ENCODE measurements around the gene TST.

TST gene

DNA sequence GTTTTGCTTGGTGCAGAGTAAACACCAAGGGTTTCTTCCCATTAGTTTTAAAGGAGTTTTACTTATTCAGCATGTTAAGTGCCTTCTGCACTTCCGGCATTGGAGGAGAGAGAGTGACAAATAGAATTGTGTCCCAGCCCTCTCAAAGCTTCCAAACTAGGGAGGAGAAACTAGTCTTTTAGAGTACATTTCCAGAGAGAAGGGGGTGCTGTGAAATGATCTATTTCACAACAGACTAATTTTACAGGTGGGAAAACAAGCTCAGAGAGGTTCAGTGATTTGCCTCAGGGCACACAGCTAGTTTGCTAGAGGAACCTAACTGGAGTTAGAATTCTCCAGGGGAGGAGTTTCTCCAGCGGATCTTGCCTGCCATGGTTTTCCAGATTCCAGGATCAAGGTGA lies 12.9 kb upstream of the TST start:
- no peak for DNase-seq (ENCODE audit: low spot score)

DNA sequence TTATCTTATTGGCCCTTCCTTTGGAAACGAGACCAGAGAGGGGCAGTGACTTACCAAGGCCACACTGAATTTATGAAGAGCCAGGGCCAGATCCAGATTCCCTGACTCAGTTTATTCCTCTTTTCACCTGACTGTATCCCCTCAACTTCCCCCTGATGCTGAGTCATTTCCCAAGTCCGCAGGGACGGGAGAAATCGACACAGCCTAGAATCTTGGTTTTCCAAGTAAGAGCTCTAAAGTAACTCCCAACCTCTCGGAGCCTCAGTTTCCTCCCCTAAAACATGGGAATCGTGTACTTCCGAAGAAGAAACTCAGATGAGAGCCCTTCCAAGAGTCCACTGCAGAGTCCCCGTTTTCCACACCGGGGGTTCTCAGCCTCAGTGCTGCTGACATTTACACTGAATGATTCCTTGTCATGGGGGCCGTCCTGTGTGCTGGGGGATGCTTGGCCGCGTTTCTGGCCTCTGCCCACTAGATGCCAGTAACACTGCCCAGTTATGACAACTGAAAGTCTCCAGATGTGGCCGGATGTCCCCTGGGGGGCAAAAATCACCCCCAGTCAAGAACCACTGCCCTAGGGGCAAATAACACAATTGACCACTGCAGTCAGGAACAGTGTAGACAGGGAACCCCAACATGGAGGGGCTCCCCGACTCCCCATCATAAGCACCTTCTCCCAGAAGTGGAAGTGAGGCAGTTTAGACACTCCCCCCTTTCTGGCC lies 11.5 kb upstream of the TST start:
- no peak for DNase-seq (ENCODE audit: low spot score)

DNA sequence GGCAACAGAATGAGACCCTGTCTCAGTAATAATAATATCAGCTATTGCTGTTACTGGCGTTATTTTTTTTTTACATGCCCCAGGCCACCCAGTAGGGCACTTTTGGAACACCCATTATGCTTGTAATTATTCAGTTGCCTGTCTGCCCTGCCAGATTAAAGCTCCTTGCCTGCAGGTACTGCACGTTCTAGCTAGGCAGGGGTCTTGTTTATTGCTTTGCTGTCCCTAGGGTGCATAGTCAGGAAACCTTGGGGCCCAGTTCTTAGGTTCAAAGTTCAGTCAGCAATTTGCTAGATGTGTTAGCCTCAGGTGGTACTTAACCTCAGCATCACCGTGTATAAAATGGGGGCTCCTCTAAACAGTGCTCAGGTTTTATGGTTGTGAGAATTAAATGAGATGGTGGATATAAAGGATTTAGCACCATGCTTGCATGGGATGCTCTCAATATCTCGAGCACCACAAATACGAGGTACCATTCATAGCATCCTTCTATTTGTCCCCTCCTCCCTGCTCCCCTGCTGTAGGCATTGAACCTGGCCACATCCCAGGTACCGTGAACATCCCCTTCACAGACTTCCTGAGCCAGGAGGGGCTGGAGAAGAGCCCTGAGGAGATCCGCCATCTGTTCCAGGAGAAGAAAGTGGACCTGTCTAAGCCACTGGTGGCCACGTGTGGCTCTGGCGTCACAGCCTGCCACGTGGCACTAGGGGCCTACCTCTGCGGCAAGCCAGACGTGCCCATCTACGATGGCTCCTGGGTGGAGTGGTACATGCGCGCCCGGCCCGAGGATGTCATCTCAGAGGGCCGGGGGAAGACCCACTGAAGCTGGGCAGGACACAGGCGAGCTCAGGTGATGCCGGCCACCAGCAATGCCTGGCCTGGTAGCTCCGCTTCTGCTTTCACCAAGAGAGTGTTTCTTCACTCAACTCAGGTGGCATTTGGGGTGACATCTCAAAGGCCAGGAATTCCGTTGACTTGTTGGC lies 9.7 kb upstream of the TST start:
- no peak for DNase-seq (ENCODE audit: low spot score)

DNA sequence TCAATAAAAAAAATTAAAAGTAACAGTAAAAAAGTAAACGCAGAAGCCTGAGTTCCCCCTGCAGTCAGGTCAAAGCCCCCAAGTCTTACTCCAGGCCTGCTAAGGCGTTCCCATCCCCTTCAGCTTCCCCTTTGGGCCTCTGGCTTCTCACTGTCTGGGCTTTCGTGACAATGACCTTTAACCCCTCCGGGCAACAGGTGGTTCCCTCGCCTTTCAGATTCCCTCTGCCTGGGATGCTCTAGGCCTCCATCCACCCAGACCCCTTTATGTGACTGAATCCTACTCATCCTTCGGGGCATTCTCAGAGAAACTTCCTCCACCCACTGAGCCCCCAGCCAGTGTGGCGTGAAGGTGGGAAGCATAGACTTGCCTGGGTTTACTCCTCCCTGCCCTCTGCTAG lies 8.3 kb upstream of the TST start:
- no peak for DNase-seq (ENCODE audit: low spot score)

DNA sequence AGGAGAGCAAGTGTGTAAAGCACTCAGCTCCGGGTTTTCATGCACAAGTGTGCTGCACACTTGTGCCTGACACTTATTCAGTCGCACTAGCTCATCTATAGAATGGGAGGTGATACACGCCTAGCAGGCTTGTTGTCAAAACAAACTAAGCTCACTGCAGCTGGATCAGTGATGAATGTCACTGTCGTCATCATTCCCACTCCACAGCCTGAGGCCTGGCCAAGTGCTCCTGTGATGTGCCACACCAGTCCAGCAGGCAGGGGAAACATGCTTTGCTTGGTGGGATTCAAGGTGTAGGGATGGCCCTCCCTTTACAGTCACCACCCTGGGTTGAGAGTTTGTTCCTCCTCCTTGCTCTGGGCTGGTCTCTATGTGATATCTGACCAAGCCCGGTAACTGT lies 7.1 kb upstream of the TST start:
- no peak for DNase-seq (ENCODE audit: low spot score)

DNA sequence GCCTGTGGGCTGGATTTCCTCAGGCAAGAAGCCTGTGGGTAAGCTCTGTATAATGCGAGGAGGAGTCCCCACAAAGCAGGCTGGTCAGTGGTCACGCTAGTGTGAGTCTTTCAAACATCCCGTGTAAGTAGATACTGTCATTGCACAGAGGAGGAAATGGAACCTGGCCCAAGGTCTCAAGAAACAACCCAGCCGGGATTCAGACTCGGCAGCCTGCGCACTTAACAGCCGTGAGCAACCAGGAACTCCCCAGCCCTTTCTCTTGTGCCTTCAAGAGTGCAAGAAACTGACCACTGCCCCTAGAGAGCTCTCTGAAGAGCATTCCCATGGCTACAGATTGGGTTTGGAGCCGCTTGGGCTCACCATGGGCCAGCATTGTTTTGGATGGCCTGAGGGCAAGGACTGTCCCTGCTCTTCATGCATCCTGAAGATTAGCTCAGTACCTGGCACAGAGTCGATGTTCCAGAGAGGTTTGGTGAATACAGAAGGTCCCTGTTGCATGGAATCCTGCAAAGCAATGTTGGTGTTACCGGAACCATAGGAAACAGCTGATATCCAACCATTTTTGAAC lies 6.3 kb upstream of the TST start:
- DNase-seq (ENCODE audit: low spot score), result no peak

DNA sequence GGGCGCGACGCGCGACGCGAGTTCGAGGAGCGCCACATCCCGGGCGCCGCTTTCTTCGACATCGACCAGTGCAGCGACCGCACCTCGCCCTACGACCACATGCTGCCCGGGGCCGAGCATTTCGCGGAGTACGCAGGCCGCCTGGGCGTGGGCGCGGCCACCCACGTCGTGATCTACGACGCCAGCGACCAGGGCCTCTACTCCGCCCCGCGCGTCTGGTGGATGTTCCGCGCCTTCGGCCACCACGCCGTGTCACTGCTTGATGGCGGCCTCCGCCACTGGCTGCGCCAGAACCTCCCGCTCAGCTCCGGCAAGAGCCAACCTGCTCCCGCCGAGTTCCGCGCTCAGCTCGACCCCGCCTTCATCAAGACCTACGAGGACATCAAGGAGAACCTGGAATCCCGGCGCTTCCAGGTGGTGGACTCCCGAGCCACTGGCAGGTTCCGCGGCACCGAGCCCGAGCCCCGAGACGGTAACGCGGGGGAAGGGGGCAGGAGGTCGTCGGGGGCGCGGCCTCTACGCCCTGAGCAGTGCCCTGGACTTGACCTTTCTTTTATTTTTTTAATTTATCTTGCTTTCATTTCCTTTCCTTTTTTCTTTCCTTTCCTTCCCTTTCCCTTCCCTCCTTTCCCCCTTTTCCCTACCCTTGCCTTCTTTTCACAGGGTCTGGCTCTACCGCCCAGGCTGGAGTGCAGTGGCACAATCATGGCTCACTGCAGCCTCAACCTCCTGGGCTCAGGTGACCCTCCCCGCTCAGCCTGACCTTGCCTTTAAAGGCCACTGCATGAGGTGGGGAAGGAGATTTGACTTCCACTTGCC lies 5.3 kb upstream of the TST start:
- no peak for DNase-seq (ENCODE audit: low spot score)

DNA sequence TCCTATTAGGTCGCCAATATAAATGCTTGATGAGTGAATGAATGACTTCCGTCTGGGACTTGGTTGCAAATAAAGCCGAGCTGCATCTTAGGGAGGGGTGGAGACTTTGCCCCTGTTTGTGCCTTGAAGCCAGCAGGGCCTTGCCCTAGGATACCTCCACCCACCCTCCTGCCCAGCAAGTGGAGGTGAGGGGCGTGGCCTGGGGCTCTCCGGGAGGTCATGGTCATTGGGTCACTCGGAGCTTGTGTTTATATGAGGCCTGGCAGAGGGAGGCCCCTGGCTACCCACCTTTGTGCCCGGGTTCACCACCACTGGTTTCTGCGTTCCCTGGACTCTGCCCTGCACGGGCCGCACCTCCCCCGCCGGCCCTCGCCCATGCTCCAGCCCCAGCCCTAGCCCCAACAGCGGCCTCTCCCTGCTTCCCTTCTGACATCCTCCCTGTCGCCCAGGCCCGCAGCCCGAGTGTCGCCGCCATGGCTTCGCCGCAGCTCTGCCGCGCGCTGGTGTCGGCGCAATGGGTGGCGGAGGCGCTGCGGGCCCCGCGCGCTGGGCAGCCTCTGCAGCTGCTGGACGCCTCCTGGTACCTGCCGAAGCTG lies 4.6 kb upstream of the TST start:
- no peak for DNase-seq (ENCODE audit: low spot score)

DNA sequence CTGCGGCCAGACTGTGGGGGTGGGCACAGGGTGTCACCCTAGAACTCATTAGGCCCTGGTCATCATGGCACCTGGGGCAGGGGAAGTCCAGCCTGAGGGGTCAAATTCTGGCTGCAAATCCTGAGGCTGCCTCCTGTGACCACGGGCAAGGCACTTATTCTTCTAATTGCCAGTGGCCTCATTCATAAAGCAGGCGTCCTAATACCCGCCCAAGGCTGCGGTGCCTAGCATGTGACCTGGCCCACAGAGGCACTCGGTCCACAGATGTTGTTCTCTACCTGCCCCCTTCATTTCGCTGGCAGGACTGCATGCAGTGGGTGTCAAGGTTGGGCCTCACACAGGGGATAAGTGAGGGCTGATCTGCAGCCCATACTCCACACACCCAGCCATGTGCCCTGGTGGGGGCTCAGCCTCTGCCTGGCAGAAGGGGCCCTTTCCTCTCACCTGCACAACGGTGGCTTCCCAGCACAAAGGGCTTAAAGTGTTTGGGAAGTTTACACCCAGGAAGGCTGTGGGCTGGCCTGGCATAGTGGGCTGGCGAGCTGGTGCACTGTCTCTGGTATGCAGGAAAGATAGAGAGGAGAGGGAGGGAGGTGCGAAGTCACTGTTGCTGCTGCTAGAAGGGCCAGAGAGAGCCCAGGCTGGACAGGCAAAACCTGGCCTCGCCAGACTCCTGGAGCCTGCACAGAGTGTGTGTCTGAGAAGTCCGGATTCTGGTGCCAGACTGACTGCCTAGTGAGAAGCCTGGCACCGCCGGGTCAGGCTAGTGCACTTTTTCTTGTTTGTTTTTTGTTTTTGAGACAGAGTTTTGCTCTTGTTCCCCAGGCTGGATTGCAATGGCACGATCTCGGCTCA lies 3.5 kb upstream of the TST start:
- DNase-seq (ENCODE audit: low spot score), result no peak

DNA sequence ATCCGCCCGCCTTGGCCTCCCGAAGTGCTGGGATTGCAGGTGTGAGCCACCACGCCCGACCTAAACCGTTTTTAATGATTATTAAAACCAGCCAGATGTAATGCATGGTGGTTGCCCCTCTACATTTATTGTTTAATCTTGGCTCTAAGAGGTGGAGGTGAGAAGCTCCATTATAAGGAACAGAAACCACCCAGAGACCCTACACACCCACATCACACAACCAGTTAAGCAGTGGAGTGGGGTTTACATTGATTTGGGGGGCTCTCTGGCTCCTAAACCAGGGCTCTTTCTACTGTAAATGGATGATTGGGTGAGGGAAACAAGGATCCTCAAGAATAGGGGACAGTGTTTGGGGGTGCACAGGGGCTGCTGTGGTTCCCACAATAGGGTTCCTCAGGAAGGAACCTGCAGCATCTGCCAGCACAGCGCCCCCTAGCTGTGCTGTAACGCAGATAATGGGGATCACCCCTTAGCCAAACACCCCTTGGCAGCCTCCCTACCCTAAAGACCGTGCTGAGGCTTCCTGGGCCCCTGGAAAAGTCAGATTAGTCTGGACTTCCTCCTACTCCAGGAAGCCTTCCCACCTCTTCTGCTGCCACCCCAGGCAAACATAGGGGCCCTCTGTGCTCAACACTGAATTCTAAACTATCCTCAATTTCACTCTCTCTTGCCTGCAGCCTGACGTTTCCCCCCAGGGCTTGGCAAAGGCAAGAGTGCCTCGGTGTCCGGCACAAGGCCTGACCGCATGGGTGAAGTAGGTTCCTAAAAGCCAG lies 2.6 kb upstream of the TST start:
- DNase-seq (ENCODE audit: low spot score), result no peak

DNA sequence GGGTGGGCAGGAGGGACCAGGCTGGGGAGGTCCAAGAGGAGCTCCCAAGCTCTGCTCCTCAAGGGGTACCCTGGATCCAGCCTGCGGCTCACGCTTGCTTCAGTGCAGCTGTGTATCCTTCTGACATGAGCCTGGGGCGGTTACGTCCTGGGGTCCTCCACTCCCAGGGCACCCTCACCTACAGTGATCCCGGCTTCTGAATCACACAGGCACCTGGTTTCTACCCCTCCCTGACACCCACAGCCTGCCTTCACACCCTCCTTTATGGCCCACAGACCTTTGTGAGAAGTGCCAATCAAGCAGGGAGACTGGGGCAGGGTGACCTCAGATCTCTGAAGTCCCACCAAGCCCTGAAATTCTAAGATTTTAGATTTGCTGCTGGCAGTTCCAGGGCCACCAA lies 1.8 kb upstream of the TST start:
- DNase-seq (ENCODE audit: low spot score), result no peak

DNA sequence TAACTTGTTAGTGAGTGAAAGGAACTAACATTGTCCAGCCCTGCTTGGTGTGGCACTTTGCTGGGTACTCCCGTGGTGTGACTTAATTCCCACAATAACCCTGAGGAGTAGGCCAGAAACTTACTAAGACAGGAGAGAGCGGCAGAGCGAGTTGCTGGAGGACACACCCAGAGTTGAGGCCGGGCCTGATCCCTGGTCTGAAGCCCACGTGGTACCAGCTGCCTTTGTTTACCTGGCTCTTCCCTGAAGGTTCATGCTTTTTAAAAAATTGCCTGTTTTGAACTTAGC lies 889 bp upstream of the TST start:
- peak; percentile 64 for DNase-seq (ENCODE audit: low spot score)

DNA sequence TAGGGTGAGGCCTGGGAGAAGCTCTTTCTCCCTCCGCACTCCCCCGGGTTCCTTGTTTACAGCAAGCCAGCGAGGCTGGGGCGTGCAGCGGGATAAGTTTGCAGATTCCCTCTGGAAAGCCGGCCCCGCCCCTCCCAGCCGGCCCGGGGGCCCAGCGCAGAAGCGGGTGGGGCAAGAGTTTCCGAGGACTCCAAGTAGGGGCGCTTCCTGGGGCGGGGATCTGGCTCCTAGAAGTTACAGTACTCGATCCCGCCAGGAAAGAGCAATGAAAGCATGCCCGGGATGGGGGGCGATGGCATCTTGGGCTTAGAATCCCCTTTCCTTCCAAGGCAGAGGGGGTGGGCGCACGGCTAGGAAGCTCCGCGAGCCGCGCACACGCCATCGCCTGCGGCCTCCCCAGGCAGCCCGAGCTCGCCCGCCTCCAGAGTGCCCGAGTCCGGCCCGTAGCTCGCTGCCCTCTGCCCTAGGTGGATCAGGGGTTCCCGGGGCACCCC lies 385 bp downstream of the TST start:
- peak; percentile 47 for DNase-seq (ENCODE audit: low spot score)

DNA sequence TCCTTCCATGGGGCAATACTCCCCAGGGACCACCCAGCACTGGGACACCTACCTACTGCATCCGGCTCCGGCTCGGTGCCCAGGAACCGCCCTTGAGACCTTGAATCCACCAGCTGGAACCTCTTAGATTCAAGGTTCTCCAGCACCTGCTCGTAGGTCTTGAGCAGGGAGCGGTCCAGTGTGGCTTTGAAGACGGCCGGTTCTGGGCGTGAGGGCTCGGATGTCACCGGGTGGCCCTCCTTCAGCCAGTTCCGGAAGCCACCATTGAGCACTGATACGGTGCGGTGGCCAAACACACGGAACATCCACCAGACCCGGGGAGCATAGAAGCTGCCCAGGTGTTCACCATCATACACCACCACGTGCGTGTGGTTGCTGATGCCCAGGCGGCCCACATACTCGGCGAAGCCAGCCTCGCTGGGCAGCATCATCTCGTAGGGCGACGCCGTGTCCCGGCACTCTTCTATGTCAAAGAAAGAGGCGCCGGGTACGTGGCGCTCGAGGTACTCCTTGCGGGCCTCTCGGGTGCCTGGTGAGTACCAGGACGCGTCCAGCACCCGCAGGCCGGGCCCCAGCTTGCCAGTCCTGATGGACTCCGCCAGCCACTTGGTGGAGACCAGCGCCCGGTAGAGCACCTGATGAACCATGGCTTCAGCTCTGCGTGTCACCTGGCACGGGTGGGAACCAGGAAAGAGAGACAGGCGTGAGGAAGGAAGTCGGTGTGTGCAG lies 997 bp downstream of the TST start:
- no peak for DNase-seq (ENCODE audit: low spot score)

DNA sequence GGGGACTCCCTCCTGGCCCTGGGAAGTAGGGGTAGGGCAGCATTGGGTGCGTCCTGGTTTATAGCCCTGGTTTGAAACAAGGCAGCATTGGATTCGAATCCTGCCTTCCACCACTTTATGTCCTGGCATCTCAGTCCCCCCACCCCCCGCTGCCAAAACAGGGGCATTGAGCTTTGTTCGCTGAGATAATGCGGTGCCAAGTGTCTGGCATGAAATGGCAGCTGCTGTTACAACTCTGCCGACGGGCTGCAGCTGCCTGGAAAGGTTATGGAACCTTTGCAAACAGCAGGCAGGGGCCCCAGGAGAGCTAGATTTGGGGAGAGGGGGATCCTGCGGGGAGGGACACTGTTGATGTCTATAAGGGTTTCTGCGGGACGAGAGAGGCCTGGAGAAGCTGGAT lies 1.9 kb downstream of the TST start:
- no peak for DNase-seq (ENCODE audit: low spot score)

DNA sequence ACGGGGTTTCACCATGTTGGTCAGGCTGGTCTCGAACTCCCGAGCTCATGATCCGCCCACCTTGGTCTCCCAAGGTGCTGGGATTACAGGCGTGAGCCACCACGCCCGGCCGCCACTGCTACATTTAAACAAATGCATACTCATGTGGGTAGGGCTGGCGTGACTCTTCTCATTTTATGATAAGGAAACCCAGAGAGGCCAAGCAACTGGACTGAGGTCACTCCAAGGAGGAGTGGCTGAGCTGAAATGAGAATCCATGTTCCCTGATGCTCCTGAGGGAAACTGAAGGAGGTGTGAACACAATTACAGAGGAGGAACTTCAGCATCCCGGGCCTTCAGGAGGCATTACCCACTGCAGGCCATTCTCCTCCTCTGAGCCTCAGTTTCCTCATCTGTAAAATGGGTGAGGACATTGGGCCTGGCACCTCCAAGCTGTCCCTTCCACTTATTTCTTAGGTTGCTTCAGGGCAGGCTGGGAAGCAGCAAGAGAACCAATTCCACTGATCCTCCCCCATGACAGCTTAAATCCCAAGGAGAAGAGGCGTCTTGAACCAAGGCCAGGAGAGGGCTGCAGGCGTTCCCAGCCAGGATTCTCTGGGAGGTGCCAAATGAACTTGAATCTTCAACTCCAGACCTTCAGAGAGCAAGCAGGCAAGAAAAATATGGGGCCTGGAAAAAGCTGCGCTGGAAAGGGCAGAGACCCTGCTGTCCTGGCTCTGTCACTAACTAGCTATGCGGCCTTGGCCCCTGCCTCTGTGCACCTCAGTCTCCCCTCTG lies 2.9 kb downstream of the TST start:
- no peak for DNase-seq (ENCODE audit: low spot score)

DNA sequence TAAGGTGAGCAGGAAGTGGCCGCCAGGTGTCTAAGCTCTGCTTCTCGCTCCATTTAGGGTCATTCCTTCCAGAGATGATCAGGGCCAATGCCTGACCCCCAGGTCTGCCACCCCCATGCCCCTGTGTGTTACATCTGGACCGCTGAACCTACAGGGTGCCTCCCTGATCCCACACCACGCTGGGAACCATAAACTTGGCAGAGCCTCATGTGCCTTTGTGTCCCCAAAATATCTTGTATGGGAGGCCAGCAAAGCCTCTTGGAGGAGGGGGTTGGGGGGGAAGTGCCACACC lies 3.7 kb downstream of the TST start:
- no peak for DNase-seq (ENCODE audit: low spot score)

DNA sequence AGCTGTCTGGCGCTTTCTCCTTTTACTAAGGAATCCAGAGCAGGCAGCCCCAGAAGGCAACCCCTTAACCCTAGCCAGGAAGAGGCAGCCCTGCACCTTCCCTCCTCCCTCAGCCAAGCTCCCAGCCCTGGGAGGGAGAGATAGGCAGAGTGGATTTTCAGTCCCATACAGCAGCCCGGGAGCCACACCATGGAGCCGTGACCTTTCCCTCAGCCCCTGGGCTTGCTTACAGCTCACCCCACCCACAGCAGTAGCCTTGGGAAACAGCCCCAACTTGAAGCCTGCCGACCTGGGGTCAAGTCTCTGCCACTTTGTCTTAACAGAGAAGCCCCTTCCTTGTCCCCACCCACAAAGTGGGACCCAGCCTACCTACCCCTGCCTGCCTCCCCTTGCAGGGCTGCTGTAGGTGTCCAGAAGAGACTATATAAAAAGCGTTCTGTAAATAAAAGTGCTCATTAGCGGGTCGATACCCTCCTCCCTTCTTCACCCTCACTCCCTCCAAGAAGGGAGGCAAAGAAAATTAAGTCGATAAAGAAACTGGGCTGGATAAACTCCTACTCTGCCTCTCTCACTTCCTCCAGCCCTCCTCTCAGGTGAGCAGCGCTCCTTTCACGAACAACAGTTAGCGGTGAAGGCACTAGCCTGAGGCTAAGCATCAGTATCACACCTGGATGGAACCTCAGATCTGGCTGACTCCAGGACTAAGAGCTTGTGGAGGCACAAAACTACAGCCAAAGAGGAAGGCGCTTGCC lies 4.2 kb downstream of the TST start:
- no peak for DNase-seq (ENCODE audit: low spot score)
